ENCODE results near the gene GJA10.
A peak's percentile ranks its signal among the peaks of the same experiment; 100 is the strongest.

GJA10 gene

GRCh38 chr6:89934685-89935366, 40.6 kb downstream of the GJA10 start:
- H3K4me3 ChIP-seq (ENCODE audit: low read depth, low read length): no peak overlapping the region
- no peaks in the 10 kb centered on the region for H3K27me3 ChIP-seq
- H3K36me3 ChIP-seq: no peaks in the 10 kb centered on the region
- DNase-seq: no peak
- H3K4me1 ChIP-seq: no peaks in the 10 kb centered on the region
- no peaks in the 10 kb centered on the region for H3K9me3 ChIP-seq
- no peak for TF ChIP-seq CTCF (IDR thresholded peaks at IDR 0.05; ENCODE audit: low read depth, low read length)

- TF ChIP-seq CTCF (IDR thresholded peaks at IDR 0.05; ENCODE audit: low read depth, low read length): no peak
- Histone ChIP-seq H3K36me3 (no peaks in the 10 kb centered on the region), H3K9me3 (no peaks in the 10 kb centered on the region), H3K4me1 (no peaks in the 10 kb centered on the region), H3K4me3 (ENCODE audit: low read depth, low read length) (no peak overlapping the region), H3K27me3 (no peaks in the 10 kb centered on the region)
- DNase-seq: no peak
These were observed 41.9 kb downstream of the GJA10 start for GRCh38 chr6:89936177-89936576.

- H3K9me3 ChIP-seq: no peaks in the 10 kb centered on the region
- no peaks in the 10 kb centered on the region for H3K4me1 ChIP-seq
- H3K36me3 ChIP-seq: no peaks in the 10 kb centered on the region
- H3K4me3 ChIP-seq (ENCODE audit: low read depth, low read length): no peak overlapping the region
- no peak for DNase-seq
- TF ChIP-seq CTCF (IDR thresholded peaks at IDR 0.05; ENCODE audit: low read depth, low read length): no peak
- H3K27me3 ChIP-seq: no peaks in the 10 kb centered on the region
These were observed 43.7 kb downstream of the GJA10 start for GRCh38 chr6:89938014-89938413.

- H3K27me3 ChIP-seq: no peaks in the 10 kb centered on the region
- no peaks in the 10 kb centered on the region for H3K36me3 ChIP-seq
- TF ChIP-seq CTCF (IDR thresholded peaks at IDR 0.05; ENCODE audit: low read depth, low read length): no peak
- DNase-seq: no peak
- no peak overlapping the region for H3K4me3 ChIP-seq (ENCODE audit: low read depth, low read length)
- no peaks in the 10 kb centered on the region for H3K4me1 ChIP-seq
- no peaks in the 10 kb centered on the region for H3K9me3 ChIP-seq
These were observed 44.9 kb downstream of the GJA10 start for GRCh38 chr6:89939144-89939543.

GRCh38 chr6:89940225-89941027, 46.2 kb downstream of the GJA10 start:
- TF ChIP-seq CTCF (IDR thresholded peaks at IDR 0.05; ENCODE audit: low read depth, low read length): peak; percentile 88
- Histone ChIP-seq H3K36me3 (no peaks in the 10 kb centered on the region), H3K4me1 (no peaks in the 10 kb centered on the region), H3K9me3 (no peaks in the 10 kb centered on the region), H3K4me3 (ENCODE audit: low read depth, low read length) (no peak overlapping the region), H3K27me3 (no peaks in the 10 kb centered on the region)
- DNase-seq: peak; percentile 64

Data from BE2C (cell line).